ENCODE results near the gene CD59. TPM values are rescaled to one million over a fixed set of nuclear protein-coding genes. Genes with fewer than 3 reads are reported as not detected.

The CD59 gene
- total RNA-seq, 1 donor from 2014 or later, result 272 TPM

DNA sequence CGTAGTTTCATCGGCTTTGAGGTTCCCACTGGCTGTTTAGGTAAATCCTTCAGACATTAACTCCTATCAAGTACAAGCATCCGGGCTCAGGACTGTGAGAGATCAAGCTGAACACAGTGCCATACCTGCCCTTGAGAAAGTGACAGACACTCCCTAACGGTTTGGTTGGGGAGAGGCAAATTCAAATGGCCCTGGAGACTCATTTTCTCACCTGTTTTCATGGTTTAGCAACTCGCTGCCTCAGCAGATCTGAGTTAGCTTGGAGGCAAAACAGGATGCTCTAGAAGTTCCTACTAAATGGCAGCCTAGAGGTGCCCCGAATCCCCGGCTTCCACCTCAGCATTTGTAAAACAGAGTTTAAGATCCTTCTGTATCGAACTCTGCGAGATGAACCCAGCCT, 41.7 kb upstream of the CD59 start:
- TF ChIP-seq POLR2AphosphoS5 (IDR thresholded peaks at IDR 0.05; ENCODE audit: insufficient read depth in 1 of 2, low read depth in 1 of 2) (no peak), POLR2A (IDR thresholded peaks at IDR 0.05) (no peak)
- TF ChIP-seq, protein P1, sequence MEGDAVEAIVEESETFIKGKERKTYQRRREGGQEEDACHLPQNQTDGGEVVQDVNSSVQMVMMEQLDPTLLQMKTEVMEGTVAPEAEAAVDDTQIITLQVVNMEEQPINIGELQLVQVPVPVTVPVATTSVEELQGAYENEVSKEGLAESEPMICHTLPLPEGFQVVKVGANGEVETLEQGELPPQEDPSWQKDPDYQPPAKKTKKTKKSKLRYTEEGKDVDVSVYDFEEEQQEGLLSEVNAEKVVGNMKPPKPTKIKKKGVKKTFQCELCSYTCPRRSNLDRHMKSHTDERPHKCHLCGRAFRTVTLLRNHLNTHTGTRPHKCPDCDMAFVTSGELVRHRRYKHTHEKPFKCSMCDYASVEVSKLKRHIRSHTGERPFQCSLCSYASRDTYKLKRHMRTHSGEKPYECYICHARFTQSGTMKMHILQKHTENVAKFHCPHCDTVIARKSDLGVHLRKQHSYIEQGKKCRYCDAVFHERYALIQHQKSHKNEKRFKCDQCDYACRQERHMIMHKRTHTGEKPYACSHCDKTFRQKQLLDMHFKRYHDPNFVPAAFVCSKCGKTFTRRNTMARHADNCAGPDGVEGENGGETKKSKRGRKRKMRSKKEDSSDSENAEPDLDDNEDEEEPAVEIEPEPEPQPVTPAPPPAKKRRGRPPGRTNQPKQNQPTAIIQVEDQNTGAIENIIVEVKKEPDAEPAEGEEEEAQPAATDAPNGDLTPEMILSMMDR (IDR thresholded peaks at IDR 0.05), result no peak
- H3K9me3 ChIP-seq, result no peaks in the 10 kb centered on the region
- DNase-seq (ENCODE audit: extremely low spot score in 2 of 2), result no peak
- peaks cover 26% of the 10 kb centered on the region for H3K4me1 ChIP-seq
- H3K27me3 ChIP-seq, result no peaks in the 10 kb centered on the region
- intact Hi-C loops (cut with DNase I), result no loop called here
- no peaks in the 10 kb centered on the region for H3K36me3 ChIP-seq
- no peak overlapping the region for H3K4me3 ChIP-seq
- H3K27ac ChIP-seq, result no peak overlapping the region

DNA sequence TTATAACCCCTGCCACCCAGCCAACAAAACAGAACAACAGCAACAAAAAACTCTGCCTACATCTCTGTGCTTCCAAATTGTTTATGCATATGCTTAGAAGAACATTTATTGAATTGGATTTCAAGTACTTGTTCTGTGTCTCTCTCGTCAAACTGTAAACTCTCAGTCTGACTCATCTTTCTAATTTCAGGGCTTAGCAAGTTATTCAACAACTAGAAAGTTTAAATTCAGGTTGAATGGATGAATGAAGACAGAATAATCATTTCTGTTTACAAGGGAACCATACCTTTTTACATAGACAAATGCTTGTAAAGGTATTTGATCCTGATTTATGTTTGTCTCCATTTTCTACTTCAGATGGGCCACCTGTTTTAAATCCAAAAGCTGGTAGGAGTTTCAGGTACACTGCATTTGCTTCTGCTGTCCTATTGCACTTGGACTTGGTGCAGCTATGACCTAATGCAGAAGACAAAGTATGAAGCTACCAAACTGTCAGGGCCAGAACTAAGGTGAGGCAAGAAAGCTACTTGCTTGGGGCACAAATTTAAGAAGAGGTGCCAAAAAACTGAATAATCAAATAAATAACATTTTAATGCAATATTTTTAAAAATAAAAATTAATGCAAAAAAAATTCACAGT, 39.7 kb upstream of the CD59 start:
- TF ChIP-seq POLR2A (IDR thresholded peaks at IDR 0.05), result no peak
- no peak for TF ChIP-seq POLR2AphosphoS5 (IDR thresholded peaks at IDR 0.05; ENCODE audit: insufficient read depth in 1 of 2, low read depth in 1 of 2)
- TF ChIP-seq, protein P1 (IDR thresholded peaks at IDR 0.05), result no peak
- Histone ChIP-seq H3K4me1 (peaks cover 38% of the 10 kb centered on the region), H3K36me3 (no peaks in the 10 kb centered on the region), H3K27ac (no peak overlapping the region), H3K27me3 (no peaks in the 10 kb centered on the region), H3K9me3 (no peaks in the 10 kb centered on the region), H3K4me3 (no peak overlapping the region)
- intact Hi-C loops (cut with DNase I), result no loop called here
- DNase-seq (ENCODE audit: extremely low spot score in 2 of 2), result no peak

DNA sequence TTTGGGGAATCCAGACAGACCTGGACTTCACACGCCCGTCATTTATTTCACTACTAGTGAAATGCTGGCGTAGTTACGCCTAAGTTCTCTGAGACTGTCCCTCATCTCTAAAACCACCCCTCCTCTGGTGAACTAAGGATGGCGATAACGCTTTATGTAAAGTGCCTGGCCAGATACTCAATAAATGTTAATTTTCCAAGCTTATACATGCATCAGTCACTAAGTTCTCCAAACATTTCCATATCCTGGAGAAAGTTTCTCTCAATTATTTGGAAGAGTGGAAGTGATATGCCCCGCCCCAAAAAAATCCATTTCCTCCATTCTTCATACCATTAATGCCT, 39.2 kb upstream of the CD59 start:
- H3K27ac ChIP-seq, result peak overlapping the region; percentile 88
- peaks cover 0 to under 1% of the 10 kb centered on the region in 2 donors for H3K36me3 ChIP-seq
- peaks cover 42% of the 10 kb centered on the region for H3K4me1 ChIP-seq
- intact Hi-C loops (cut with DNase I), result no loop called here
- no peaks in the 10 kb centered on the region for H3K9me3 ChIP-seq
- peak overlapping the region in 1 of 2 donors; percentile 75 for H3K4me3 ChIP-seq
- no peak for DNase-seq (ENCODE audit: extremely low spot score in 2 of 2)
- H3K27me3 ChIP-seq, result no peaks in the 10 kb centered on the region
- TF ChIP-seq, protein P1 (IDR thresholded peaks at IDR 0.05), result no peak
- TF ChIP-seq POLR2A (IDR thresholded peaks at IDR 0.05), result no peak
- no peak for TF ChIP-seq POLR2AphosphoS5 (IDR thresholded peaks at IDR 0.05; ENCODE audit: insufficient read depth in 1 of 2, low read depth in 1 of 2)

DNA sequence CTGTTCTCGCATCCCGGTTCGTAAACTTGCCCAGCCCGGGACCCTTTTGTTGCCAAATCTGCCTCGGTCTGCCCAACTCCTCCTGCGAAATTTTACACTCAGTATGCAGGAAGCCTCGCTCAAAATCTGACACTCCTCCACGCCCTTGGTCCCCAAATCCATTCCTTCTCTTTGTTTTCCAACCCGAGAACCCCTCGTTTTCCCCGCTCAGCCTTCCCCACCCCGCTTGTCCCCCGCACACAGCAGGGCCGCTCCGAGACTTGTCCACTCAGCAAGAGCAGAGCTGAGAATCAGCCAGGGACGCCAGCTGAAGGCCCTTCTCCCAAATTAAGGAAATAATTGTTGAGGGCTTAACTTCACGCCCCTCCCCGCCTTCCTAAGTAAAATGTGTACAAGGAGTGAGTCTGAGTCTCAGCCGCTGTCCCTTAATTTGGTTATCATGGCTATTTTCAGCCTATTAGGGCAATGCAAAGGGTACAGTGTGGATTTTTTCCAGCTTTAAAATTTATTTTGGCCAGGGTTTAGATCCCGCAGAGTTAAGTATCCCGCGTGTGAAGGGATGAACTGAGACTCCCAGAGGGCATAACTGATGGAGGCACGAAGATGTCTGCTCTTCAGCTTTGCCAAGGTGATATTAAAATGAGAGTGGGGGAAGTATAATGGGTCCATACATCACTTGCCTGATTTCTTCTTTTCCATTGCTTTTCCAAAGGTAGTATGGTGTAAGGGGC, 38.7 kb upstream of the CD59 start:
- intact Hi-C loops (cut with DNase I), result no loop called here
- H3K4me1 ChIP-seq, result peaks cover 47% of the 10 kb centered on the region
- DNase-seq (ENCODE audit: extremely low spot score in 2 of 2), result no peak
- peak in 1 of 2 donors; percentile 4 for TF ChIP-seq POLR2AphosphoS5 (IDR thresholded peaks at IDR 0.05; ENCODE audit: insufficient read depth in 1 of 2, low read depth in 1 of 2)
- TF ChIP-seq, protein P1 (IDR thresholded peaks at IDR 0.05), result no peak
- peak overlapping the region; percentile 88 for H3K27ac ChIP-seq
- no peaks in the 10 kb centered on the region for H3K27me3 ChIP-seq
- H3K9me3 ChIP-seq, result no peaks in the 10 kb centered on the region
- H3K4me3 ChIP-seq, result peak overlapping the region; percentile 75 to 96
- peaks cover 0 to 6% of the 10 kb centered on the region in 2 donors for H3K36me3 ChIP-seq
